AG09319 (cell line): ENCODE results near the gene IL10.
A peak's percentile ranks its signal among the peaks of the same experiment; 100 is the strongest.
"Not testable (repeated sequence)": the region's sequence is repeated elsewhere in the genome, so short reads cannot be mapped to it uniquely, and the experiment has no call there.

Source experiments
- DNase-seq: peaks from one replicate; pipeline ENCODE4 v3.0.0-alpha.2; 2010; ENCODE audit warnings: low read depth; ENCODE audit errors: extremely low read depth
- CTCF ChIP-seq: IDR thresholded peaks from 2 replicates; pipeline ENCODE4 v1.5.1; 2011; ENCODE audit warnings: low read depth, mild to moderate bottlenecking, inconsistent platforms, low read length, moderate library complexity

Gene IL10

GRCh38 chr1:206771338-206771692, 979 bp downstream of the IL10 start:
- DNase-seq, result no peak
- TF ChIP-seq CTCF, result no peak

- no peak for TF ChIP-seq CTCF
- no peak for DNase-seq
These were observed 1.6 kb downstream of the IL10 start, which contains the start of gene IL19 for GRCh38 chr1:206770531-206771337. TSS of gene IL19 (plus strand) at chr1:206770773. CDS start at chr1:206836663, 65,890 bp downstream.

- no peak for DNase-seq
- no peak for TF ChIP-seq CTCF
These were observed 3.0 kb downstream of the IL10 start for GRCh38 chr1:206769304-206769731.

GRCh38 chr1:206768472-206769303, 3.6 kb downstream of the IL10 start:
- TF ChIP-seq CTCF, result no peak
- DNase-seq, result no peak

- peak; percentile 19 for DNase-seq
- no peak for TF ChIP-seq CTCF
These were observed 5.9 kb downstream of the IL10 start for GRCh38 chr1:206766251-206766856.

- not testable (repeated sequence) for DNase-seq
These were observed 6.5 kb downstream of the IL10 start for GRCh38 chr1:206765771-206766170.

- not testable (repeated sequence) for DNase-seq
These were observed 9.4 kb downstream of the IL10 start for GRCh38 chr1:206762741-206763364.
